ENCODE results near the gene VPS25. TPM values are rescaled to one million over a fixed set of nuclear protein-coding genes. Genes with fewer than 3 reads are reported as not detected.

VPS25 gene
- total RNA-seq, 6 donors from 2014 or later: 19.0 to 54.6 (median 36.7) TPM

DNA sequence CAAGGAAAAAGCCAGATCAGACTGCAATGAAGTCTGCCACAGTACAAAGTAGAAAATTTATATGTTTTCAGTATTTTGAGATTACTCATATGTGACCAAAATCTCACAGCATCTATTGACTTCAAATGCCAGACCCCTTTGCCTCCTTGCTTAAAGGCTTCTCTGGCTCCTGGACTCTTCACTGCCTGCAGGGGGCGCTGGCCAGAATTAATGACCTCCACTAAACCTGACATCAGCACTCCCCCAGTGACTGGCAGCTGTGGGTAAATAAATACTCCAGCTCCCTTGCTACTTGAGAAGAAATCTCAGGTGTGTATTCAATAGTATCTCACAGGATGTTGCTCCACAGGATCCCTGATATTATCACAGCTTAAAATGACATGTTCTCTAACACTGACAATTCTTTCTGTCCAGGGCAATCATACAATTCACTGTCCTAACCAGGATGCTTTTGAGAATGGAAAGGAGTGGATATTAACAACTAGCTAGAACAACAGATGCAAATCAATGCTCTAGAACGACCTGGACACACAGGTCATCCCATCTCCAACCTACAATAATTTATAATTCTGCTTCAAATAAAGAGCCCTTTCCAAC is 46.8 kb downstream of the VPS25 start:
- Histone ChIP-seq H3K4me3 (no peak overlapping the region), H3K27me3 (no peaks in the 10 kb centered on the region), H3K9me3 (no peaks in the 10 kb centered on the region), H3K27ac (no peak overlapping the region), H3K36me3 (peaks cover 28 to 70% (median 59%) of the 10 kb centered on the region in 4 donors), H3K4me1 (peaks cover 15 to 36% (median 21%) of the 10 kb centered on the region in 4 donors)
- no peak for ATAC-seq (ENCODE audit: low FRiP score in 2 of 2)
- peak in 1 of 2 donors; percentile 71 for DNase-seq
- 45% methylated on average over 2 of the region's 2 CpGs for WGBS, 2 donors
- no peak for TF ChIP-seq EP300 (IDR thresholded peaks at IDR 0.05)
- peak in 5 of 6 experiments; percentile 29 to 56 (median 41) for TF ChIP-seq CTCF (IDR thresholded peaks at IDR 0.05)
- TF ChIP-seq POLR2AphosphoS5 (IDR thresholded peaks at IDR 0.05): no peak

- 88 to 89% methylated on average over 7 of the region's 7 CpGs for WGBS, 2 donors
- ATAC-seq (ENCODE audit: low FRiP score in 2 of 2): no peak
- peaks cover 21 to 59% (median 49%) of the 10 kb centered on the region in 4 donors for H3K36me3 ChIP-seq
Observed at GRCh38 chr17:42821176-42821575, 47.9 kb downstream of the VPS25 start.

DNA sequence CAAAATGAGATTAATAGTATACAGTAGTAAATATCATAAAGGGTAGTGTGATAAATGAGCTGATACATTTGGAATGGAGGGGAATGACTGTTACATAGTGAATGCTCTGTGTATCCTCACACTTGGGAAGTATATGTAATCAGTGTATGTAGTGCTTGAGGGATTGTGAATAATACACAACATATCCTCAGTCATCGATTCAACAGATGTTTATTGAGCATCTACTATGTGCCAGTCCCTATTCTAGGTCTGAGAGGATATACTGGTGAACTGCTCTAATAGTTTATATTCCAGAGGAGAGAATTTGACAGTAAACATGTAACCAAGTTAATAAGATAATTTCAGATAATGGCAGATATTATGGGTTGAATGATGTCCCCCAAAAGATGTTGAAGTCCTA is 54.2 kb downstream of the VPS25 start:
- peaks cover 18 to 22% (median 19%) of the 10 kb centered on the region in 4 donors for H3K4me1 ChIP-seq
- DNase-seq: no peak
- H3K4me3 ChIP-seq: no peak overlapping the region
- no peaks in the 10 kb centered on the region for H3K27me3 ChIP-seq
- WGBS, 2 donors: 88 to 96% methylated on average over 1 of the region's 1 CpG
- H3K36me3 ChIP-seq: no peaks in the 10 kb centered on the region
- no peak for ATAC-seq (ENCODE audit: low FRiP score in 2 of 2)
- no peaks in the 10 kb centered on the region for H3K9me3 ChIP-seq
- no peak overlapping the region for H3K27ac ChIP-seq
- no peak for TF ChIP-seq POLR2AphosphoS5 (IDR thresholded peaks at IDR 0.05)
- TF ChIP-seq EP300 (IDR thresholded peaks at IDR 0.05): no peak
- no peak for TF ChIP-seq CTCF (IDR thresholded peaks at IDR 0.05)
- TF ChIP-seq POLR2A (IDR thresholded peaks at IDR 0.05): no peak

More at GRCh38 chr17:42821176-42821575, 47.9 kb downstream of the VPS25 start:
- no peak for DNase-seq
- no peak overlapping the region for H3K4me3 ChIP-seq
- no peak overlapping the region for H3K27ac ChIP-seq
- peaks cover 15 to 27% (median 18%) of the 10 kb centered on the region in 4 donors for H3K4me1 ChIP-seq
- H3K27me3 ChIP-seq: no peaks in the 10 kb centered on the region
- TF ChIP-seq CTCF (IDR thresholded peaks at IDR 0.05): no peak
- TF ChIP-seq POLR2A (IDR thresholded peaks at IDR 0.05): no peak
- no peak for TF ChIP-seq POLR2AphosphoS5 (IDR thresholded peaks at IDR 0.05)
- no peak for TF ChIP-seq EP300 (IDR thresholded peaks at IDR 0.05)
- H3K9me3 ChIP-seq: no peaks in the 10 kb centered on the region

Small RNA genes within 50 kb of the gene (small RNA-seq; reads per million reads assigned to genes)
- gene HMGN2P15 (0 reads per million in 4 donors), gene MIR6781 (0 to 0.12 (median 0) reads per million in 4 donors)

Other genes starting within 250 kb of the VPS25 start
- gene NAGLU, start 237.2 kb upstream of the VPS25 start, total RNA-seq: 10 to 100 TPM; 36.7 to 97.4 (median 68.4) TPM
- gene HSD17B1, start 220.5 kb upstream of the VPS25 start, total RNA-seq: 1 to 10 TPM in 5 of 6 donors, not detected in 1; 1.3 to 6.3 (median 1.7) TPM
- 10 to 100 TPM; 34.7 to 71.1 (median 51.4) TPM for gene COASY, start 211.3 kb upstream of the VPS25 start, total RNA-seq
- gene MLX, start 206.3 kb upstream of the VPS25 start, total RNA-seq: 100 to 1,000 TPM in 1 of 6 donors, 10 to 100 TPM in 5; 61.8 to 104 (median 83.5) TPM
- gene PSMC3IP, start 195.7 kb upstream of the VPS25 start, total RNA-seq: 1 to 10 TPM in 5 of 6 donors, not detected in 1; 1.9 to 6.8 (median 3.8) TPM
- 10 to 100 TPM; 47.1 to 89.7 (median 59.9) TPM for gene RETREG3, start 164.1 kb upstream of the VPS25 start, total RNA-seq
- 10 to 100 TPM; 27.3 to 55.4 (median 31.8) TPM for gene TUBG1, start 163.8 kb upstream of the VPS25 start, total RNA-seq
- gene TUBG2, start 114.2 kb upstream of the VPS25 start, total RNA-seq: 100 to 1,000 TPM in 1 of 6 donors, 10 to 100 TPM in 5; 12.4 to 104 (median 15.2) TPM
- 10 to 100 TPM; 18.4 to 93.2 (median 28.4) TPM for gene PLEKHH3, start 96.5 kb upstream of the VPS25 start, total RNA-seq
- 1 to 10 TPM in 4 of 6 donors, under 1 TPM in 2; 0.30 to 2.2 (median 1.4) TPM for gene CCR10, start 91.6 kb upstream of the VPS25 start, total RNA-seq
- gene CNTNAP1, start 90.9 kb upstream of the VPS25 start, total RNA-seq: 10 to 100 TPM in 1 of 6 donors, 1 to 10 TPM in 5; 1.7 to 37.7 (median 4.3) TPM
- 100 to 1,000 TPM in 1 of 6 donors, 10 to 100 TPM in 5; 30.7 to 122 (median 55.0) TPM for gene EZH1, start 28.4 kb upstream of the VPS25 start, total RNA-seq
- 100 to 1,000 TPM in 1 of 6 donors, 10 to 100 TPM in 4, not detected in 1; 12.2 to 120 (median 55.8) TPM for gene RAMP2, start 12.2 kb upstream of the VPS25 start, total RNA-seq
- gene WNK4, start 7.2 kb downstream of the VPS25 start, total RNA-seq: 1 to 10 TPM in 1 of 6 donors, under 1 TPM in 3, not detected in 2; 0.15 to 1.8 (median 0.26) TPM
- gene COA3, start 25.3 kb downstream of the VPS25 start, total RNA-seq: 10 to 100 TPM; 23.3 to 95.3 (median 67.4) TPM
- 1 to 10 TPM in 1 of 6 donors, under 1 TPM in 4, not detected in 1; 0.22 to 1.2 (median 0.39) TPM for gene CNTD1, start 25.4 kb downstream of the VPS25 start, total RNA-seq
- gene BECN1, start 50.8 kb downstream of the VPS25 start, total RNA-seq: 100 to 1,000 TPM in 3 of 6 donors, 10 to 100 TPM in 3; 83.0 to 167 (median 101) TPM
- gene PSME3, start 59.9 kb downstream of the VPS25 start, total RNA-seq: 100 to 1,000 TPM in 1 of 6 donors, 10 to 100 TPM in 5; 67.5 to 102 (median 75.8) TPM
- gene AOC2, start 71.1 kb downstream of the VPS25 start, total RNA-seq: 1 to 10 TPM; 1.5 to 5.2 (median 2.9) TPM
- 100 to 1,000 TPM in 4 of 6 donors, 10 to 100 TPM in 2; 76.9 to 210 (median 111) TPM for gene AOC3, start 77.8 kb downstream of the VPS25 start, total RNA-seq
- not detected for gene G6PC1, start 127.3 kb downstream of the VPS25 start, total RNA-seq
- gene AARSD1, start 191.0 kb downstream of the VPS25 start, total RNA-seq: 10 to 100 TPM; 10.9 to 70.2 (median 23.6) TPM
- gene PTGES3L, start 206.6 kb downstream of the VPS25 start, total RNA-seq: 1 to 10 TPM in 2 of 6 donors, under 1 TPM in 3, not detected in 1; 0.11 to 7.3 (median 0.76) TPM
- gene RUNDC1, start 207.1 kb downstream of the VPS25 start, total RNA-seq: 10 to 100 TPM; 13.6 to 26.2 (median 17.5) TPM
- gene RPL27, start 225.0 kb downstream of the VPS25 start, total RNA-seq: 1,000 to 10,000 TPM in 2 of 6 donors, 100 to 1,000 TPM in 4; 534 to 1,192 (median 783) TPM
- gene IFI35, start 233.3 kb downstream of the VPS25 start, total RNA-seq: 10 to 100 TPM; 17.8 to 69.0 (median 45.4) TPM
- gene VAT1, start 248.9 kb downstream of the VPS25 start, total RNA-seq: 100 to 1,000 TPM; 122 to 343 (median 222) TPM

Data from upper lobe of left lung (tissue), 6 donors.